Bronchial epithelial cell (primary cell): Measurements from ENCODE around the gene USP48. TPM values are rescaled to one million over a fixed set of nuclear protein-coding genes. Genes with fewer than 3 reads are reported as not detected.

ENCODE experiments used
- DNase-seq: peaks from one replicate; pipeline ENCODE4 v3.0.0-alpha.2; 2010; ENCODE audit warnings: low read depth
- FAIRE-seq: peaks from 2 replicates; lab custom pipeline; 2011; peaks lifted over from hg19 to GRCh38; lab: Jason Lieb, UNC
- H3K27me3 ChIP-seq: 2 replicates; pipeline ENCODE4 v1.5.1; 2011; ENCODE audit warnings: low read length; ENCODE audit not compliant: control insufficient read depth, insufficient read depth
- H3K36me3 ChIP-seq: 2 replicates; pipeline ENCODE4 v1.5.1; 2011; ENCODE audit warnings: low read length; ENCODE audit not compliant: control insufficient read depth, insufficient read depth
- H3K4me3 ChIP-seq: 2 replicates; pipeline ENCODE4 v1.5.1; 2011; ENCODE audit warnings: mild to moderate bottlenecking, low read depth, low read length, control low read depth
- total RNA-seq: library from RNA; depleted of rRNA; stranded (reverse); fragments of >200 nt; gene quantifications from 2 replicates; pipeline ENCODE4 v1.2.1, GENCODE V29; 2014
- TF ChIP-seq, protein P1 (sequence below): IDR thresholded peaks from 2 replicates; pipeline ENCODE4 v1.5.1; 2011; ENCODE audit warnings: mild to moderate bottlenecking, moderate library complexity, low read length, control low read depth, inconsistent platforms; ENCODE audit not compliant: insufficient read depth, severe bottlenecking

USP48 gene
- total RNA-seq, 1 donor from 2014 or later: 23.4 TPM

DNA sequence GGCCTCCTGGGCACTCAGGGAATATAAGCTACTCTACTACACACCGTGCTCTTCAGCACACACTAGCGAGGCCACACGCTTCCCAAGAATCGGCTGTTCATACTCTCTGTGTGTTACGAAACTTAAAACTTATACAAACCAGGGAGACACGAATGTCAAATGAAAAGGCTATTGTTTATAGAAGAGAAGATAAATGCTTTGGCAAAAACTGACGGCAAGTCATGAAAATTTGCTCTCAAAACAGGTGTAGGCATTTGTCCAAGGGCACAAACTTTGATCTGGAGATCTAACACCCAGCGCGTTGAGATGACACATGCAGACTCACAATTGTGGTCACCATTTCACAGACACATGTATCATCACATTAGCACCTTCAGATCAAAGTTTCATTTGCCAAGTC, 46.1 kb downstream of the USP48 start:
- H3K4me3 ChIP-seq: no peak overlapping the region
- no peak for DNase-seq
- H3K36me3 ChIP-seq: peaks cover 4% of the 10 kb centered on the region
- no peak for FAIRE-seq
- TF ChIP-seq, protein P1, sequence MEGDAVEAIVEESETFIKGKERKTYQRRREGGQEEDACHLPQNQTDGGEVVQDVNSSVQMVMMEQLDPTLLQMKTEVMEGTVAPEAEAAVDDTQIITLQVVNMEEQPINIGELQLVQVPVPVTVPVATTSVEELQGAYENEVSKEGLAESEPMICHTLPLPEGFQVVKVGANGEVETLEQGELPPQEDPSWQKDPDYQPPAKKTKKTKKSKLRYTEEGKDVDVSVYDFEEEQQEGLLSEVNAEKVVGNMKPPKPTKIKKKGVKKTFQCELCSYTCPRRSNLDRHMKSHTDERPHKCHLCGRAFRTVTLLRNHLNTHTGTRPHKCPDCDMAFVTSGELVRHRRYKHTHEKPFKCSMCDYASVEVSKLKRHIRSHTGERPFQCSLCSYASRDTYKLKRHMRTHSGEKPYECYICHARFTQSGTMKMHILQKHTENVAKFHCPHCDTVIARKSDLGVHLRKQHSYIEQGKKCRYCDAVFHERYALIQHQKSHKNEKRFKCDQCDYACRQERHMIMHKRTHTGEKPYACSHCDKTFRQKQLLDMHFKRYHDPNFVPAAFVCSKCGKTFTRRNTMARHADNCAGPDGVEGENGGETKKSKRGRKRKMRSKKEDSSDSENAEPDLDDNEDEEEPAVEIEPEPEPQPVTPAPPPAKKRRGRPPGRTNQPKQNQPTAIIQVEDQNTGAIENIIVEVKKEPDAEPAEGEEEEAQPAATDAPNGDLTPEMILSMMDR: no peak
- H3K27me3 ChIP-seq: no peaks in the 10 kb centered on the region

DNA sequence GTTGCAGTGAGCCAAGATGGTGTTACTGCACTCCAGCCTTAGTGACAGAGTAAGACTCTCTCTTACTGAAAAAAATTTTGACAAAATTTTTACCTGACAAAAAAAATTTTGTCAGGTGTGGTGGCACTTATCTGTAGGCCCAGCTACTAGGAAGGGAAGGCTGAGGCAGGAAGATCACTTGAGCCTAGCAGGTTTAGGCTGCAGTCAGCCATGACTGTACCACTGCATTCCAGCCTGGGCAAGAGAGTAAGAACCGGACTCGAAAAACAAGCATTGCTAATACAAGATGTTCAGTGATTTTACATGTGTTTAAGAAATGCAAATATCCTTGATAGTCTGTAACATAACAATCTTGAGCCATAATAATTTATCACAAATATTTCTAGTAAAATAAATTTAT, 46.9 kb downstream of the USP48 start:
- Histone ChIP-seq H3K36me3 (peaks cover 4% of the 10 kb centered on the region), H3K27me3 (no peaks in the 10 kb centered on the region), H3K4me3 (no peak overlapping the region)
- no peak for FAIRE-seq
- no peak for DNase-seq
- TF ChIP-seq, protein P1: no peak

DNA sequence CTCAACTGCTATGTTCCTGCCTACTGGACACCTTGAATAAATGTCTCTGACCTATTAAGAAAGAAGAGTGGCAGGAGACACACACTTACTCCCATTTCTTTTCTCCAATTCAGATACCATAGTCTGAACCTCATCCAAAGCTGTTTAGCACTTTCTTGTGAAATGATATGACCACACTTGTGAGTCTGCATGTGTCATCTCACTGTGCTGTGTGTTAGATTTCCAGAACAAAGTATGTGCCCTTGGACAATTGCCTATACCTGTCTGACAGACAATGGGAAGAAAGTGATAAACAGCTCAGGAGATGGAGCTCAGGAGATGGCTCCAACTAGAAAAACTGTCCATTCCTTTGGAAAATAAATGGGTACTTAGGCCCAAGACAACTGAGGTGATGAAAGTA, 48.4 kb downstream of the USP48 start:
- Histone ChIP-seq H3K4me3 (no peak overlapping the region), H3K27me3 (no peaks in the 10 kb centered on the region), H3K36me3 (peaks cover 4% of the 10 kb centered on the region)
- no peak for FAIRE-seq
- DNase-seq: peak; percentile 57
- TF ChIP-seq, protein P1: no peak

DNA sequence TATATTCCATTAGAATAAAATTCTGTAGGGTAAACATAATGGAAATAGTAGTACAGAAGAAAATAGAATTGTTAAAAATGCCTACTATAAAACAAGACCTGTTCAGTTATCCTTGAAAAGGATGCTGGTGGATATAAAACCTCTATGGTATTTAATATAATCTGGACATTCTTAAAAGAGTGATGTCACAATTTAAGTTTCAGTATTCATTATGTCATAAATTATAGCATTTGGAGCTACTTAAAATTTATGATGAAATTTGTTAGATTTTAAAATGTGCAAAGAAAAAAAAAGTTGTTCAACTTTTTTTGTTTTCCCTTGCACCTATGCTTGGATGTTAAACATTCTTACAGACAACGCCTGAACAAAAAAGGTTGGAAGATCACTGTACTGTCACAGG, 50.3 kb downstream of the USP48 start:
- no peaks in the 10 kb centered on the region for H3K27me3 ChIP-seq
- TF ChIP-seq, protein P1: no peak
- DNase-seq (no peak), FAIRE-seq (no peak)
- peaks cover 4% of the 10 kb centered on the region for H3K36me3 ChIP-seq
- H3K4me3 ChIP-seq: no peak overlapping the region

DNA sequence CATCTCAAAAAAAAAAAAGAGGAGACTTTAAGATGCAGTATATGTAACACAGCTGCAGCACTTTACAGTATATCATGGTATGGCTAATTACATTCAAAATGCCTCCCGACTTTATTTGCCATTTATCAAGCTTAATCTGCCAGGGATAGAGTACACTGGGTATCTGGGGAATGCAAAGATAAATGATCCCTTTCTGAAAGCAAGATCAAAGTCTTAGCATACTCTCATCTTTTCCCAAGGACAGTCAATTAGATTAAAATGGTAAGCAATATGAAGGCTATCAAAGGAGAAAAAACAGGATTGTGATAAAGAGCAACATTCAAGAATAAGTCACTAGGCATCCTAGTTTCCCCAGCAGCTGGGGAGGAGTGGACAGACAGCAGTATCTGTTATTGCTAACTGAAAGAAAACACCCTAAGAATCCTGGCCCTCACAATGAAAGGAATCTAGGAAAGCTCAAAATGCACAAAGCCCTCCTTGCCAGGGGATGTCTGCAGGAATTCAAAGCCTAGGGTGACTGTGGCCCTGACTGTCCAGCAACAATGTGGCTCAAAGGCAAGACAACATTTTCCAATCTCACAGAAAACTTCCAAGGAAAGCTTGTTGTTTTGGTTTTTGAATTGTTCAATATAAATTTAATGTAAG, 57.1 kb downstream of the USP48 start:
- Histone ChIP-seq H3K27me3 (no peaks in the 10 kb centered on the region), H3K36me3 (peaks cover 4% of the 10 kb centered on the region), H3K4me3 (no peak overlapping the region)
- TF ChIP-seq, protein P1: no peak
- no peak for FAIRE-seq
- no peak for DNase-seq

DNA sequence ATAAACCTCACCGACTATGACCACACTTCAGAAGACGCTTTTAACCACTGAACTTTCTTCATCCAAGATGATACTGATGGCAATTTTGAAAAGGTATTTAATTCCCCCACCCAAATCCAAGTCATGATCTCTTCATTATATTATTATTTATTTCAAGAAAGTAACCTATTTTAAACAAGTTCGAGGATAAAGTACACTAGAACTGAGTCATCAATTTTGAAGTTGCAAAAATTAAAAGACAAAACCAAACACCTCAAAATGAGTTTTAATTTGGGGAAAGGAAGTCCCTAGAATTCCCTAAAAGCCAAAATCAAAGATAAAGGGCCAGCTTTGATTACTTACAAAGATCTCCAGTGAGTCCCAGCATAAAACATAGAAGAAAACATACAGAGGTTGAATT, 58.4 kb downstream of the USP48 start:
- DNase-seq (no peak), FAIRE-seq (no peak)
- Histone ChIP-seq H3K27me3 (no peaks in the 10 kb centered on the region), H3K36me3 (peaks cover 8% of the 10 kb centered on the region), H3K4me3 (no peak overlapping the region)
- TF ChIP-seq, protein P1: no peak
